KMS-11 (cell line): ENCODE measurements around the gene RAD54L.

ENCODE experiments used
- H2AFZ ChIP-seq: fragments of 200-600 bp; sonication (generic); 2 replicates; pipeline ENCODE4 v1.6.1; 2016; ENCODE audit warnings: antibody characterized with exemption, mixed run types, low read depth
- H3K27ac ChIP-seq: fragments of 200-600 bp; sonication (generic); 2 replicates; pipeline ENCODE4 v1.6.1; 2016; ENCODE audit warnings: mild to moderate bottlenecking, mixed run types
- H3K27me3 ChIP-seq: fragments of 200-600 bp; sonication (generic); 2 replicates; pipeline ENCODE4 v1.6.1; 2017; ENCODE audit warnings: mild to moderate bottlenecking, low read depth, mixed run types, moderate library complexity; ENCODE audit not compliant: insufficient read depth
- H3K36me3 ChIP-seq: fragments of 200-600 bp; sonication (generic); 2 replicates; pipeline ENCODE4 v1.6.1; 2017; ENCODE audit warnings: mild to moderate bottlenecking, mixed run types; ENCODE audit not compliant: insufficient read depth
- H3K4me1 ChIP-seq: fragments of 200-600 bp; sonication (generic); 2 replicates; pipeline ENCODE4 v1.6.1; 2016; ENCODE audit warnings: mild to moderate bottlenecking, low read depth, mixed run types; ENCODE audit not compliant: poor library complexity, severe bottlenecking
- H3K4me2 ChIP-seq: fragments of 200-600 bp; sonication (generic); 2 replicates; pipeline ENCODE4 v1.7.0; 2016; ENCODE audit warnings: mild to moderate bottlenecking, mixed run types
- H3K4me3 ChIP-seq: fragments of 200-600 bp; sonication (generic); IDR thresholded peaks from 2 replicates; pipeline ENCODE4 v1.6.1; 2017; ENCODE audit warnings: low read depth, low read length, mixed read lengths; ENCODE audit not compliant: insufficient read depth
- H3K79me2 ChIP-seq: fragments of 200-600 bp; sonication (generic); 2 replicates; pipeline ENCODE4 v1.6.1; 2016; ENCODE audit warnings: low read depth, mixed run types; ENCODE audit not compliant: insufficient read depth
- H3K9ac ChIP-seq: fragments of 200-600 bp; sonication (generic); 2 replicates; pipeline ENCODE4 v1.6.1; 2016; ENCODE audit warnings: mild to moderate bottlenecking, mixed run types
- H4K20me1 ChIP-seq: fragments of 200-600 bp; sonication (generic); 2 replicates; pipeline ENCODE4 v1.6.1; 2016; ENCODE audit warnings: mild to moderate bottlenecking, mixed run types; ENCODE audit not compliant: insufficient read depth
- CTCF ChIP-seq: fragments of 200-600 bp; sonication (generic); conservative IDR thresholded peaks from 2 replicates; pipeline ENCODE4 v1.6.1; 2017; ENCODE audit warnings: low read depth, mild to moderate bottlenecking, antibody characterized with exemption, low read length, moderate library complexity, mixed read lengths

RAD54L gene

GRCh38 chr1:46302641-46303037 is 55.1 kb downstream of the RAD54L start:
- TF ChIP-seq CTCF, result no peak
- Histone ChIP-seq H3K9ac (peak overlapping the region; percentile 96), H3K36me3 (no peaks in the 10 kb centered on the region), H4K20me1 (no peaks in the 10 kb centered on the region), H3K4me1 (peaks cover 18% of the 10 kb centered on the region), H3K79me2 (peaks cover 76% of the 10 kb centered on the region), H3K27ac (peak overlapping the region; percentile 78), H3K4me3 (peak overlapping the region; percentile 72), H2AFZ (peak overlapping the region; percentile 85), H3K4me2 (peak overlapping the region; percentile 61), H3K27me3 (no peaks in the 10 kb centered on the region)

- Histone ChIP-seq H3K27ac (peak within 1 kb of the TSS; percentile 78), H3K79me2 (peaks cover 82% of the 10 kb centered on the region), H3K36me3 (no peaks in the 10 kb centered on the region), H3K4me1 (peaks cover 21% of the 10 kb centered on the region), H4K20me1 (no peaks in the 10 kb centered on the region), H2AFZ (peak within 1 kb of the TSS; percentile 85), H3K27me3 (no peaks in the 10 kb centered on the region), H3K4me3 (peak within 1 kb of the TSS; percentile 91), H3K9ac (peak within 1 kb of the TSS; percentile 96), H3K4me2 (peak within 1 kb of the TSS; percentile 92)
- TF ChIP-seq CTCF, result no peak
Observed at GRCh38 chr1:46303038-46303871, 55.7 kb downstream of the RAD54L start, which contains the start of the genes LRRC41 and UQCRH. TSS of gene LRRC41 (minus strand) at chr1:46303616. CDS start at chr1:46303322, 294 bp downstream. TSS of gene UQCRH (plus strand) at chr1:46303698. CDS start at chr1:46303767, 69 bp downstream.

- peak overlapping the region; percentile 96 for H3K9ac ChIP-seq
- H3K79me2 ChIP-seq, result peaks cover 86% of the 10 kb centered on the region
- TF ChIP-seq CTCF, result no peak
- peak overlapping the region; percentile 85 for H2AFZ ChIP-seq
- H4K20me1 ChIP-seq, result no peaks in the 10 kb centered on the region
- peaks cover 21% of the 10 kb centered on the region for H3K4me1 ChIP-seq
- H3K4me3 ChIP-seq, result peak overlapping the region; percentile 91
- peak overlapping the region; percentile 92 for H3K4me2 ChIP-seq
- peak overlapping the region; percentile 78 for H3K27ac ChIP-seq
- H3K36me3 ChIP-seq, result 0 out of 2 replicates have a peak, but pooled peaks cover 2% of the 10 kb centered on the region
- H3K27me3 ChIP-seq, result no peaks in the 10 kb centered on the region
Observed at GRCh38 chr1:46303872-46304326, 56.3 kb downstream of the RAD54L start.

GRCh38 chr1:46306159-46306530 is 58.6 kb downstream of the RAD54L start:
- Histone ChIP-seq H3K9ac (no peak overlapping the region), H4K20me1 (no peaks in the 10 kb centered on the region), H3K4me1 (peaks cover 21% of the 10 kb centered on the region), H3K36me3 (0 out of 2 replicates have a peak, but pooled peaks cover 4% of the 10 kb centered on the region), H2AFZ (no peak overlapping the region), H3K4me3 (no peak overlapping the region), H3K79me2 (peaks cover 73% of the 10 kb centered on the region), H3K27ac (no peak overlapping the region), H3K4me2 (no peak overlapping the region), H3K27me3 (no peaks in the 10 kb centered on the region)
- no peak for TF ChIP-seq CTCF
